GDM1 (cell line): ENCODE measurements around the gene ZC2HC1C.
"Not testable (repeated sequence)": the region's sequence is repeated elsewhere in the genome, so short reads cannot be mapped to it uniquely, and the experiment has no call there.

ENCODE experiments used
- DNase-seq: peaks from one replicate; lab custom pipeline; 2025; lab: John Stamatoyannopoulos, UW

The ZC2HC1C gene

GRCh38 chr14:75095690-75096089, 26.2 kb downstream of the ZC2HC1C start:
- no peak for DNase-seq

GRCh38 chr14:75096959-75097358, 27.5 kb downstream of the ZC2HC1C start:
- no peak for DNase-seq

DNA sequence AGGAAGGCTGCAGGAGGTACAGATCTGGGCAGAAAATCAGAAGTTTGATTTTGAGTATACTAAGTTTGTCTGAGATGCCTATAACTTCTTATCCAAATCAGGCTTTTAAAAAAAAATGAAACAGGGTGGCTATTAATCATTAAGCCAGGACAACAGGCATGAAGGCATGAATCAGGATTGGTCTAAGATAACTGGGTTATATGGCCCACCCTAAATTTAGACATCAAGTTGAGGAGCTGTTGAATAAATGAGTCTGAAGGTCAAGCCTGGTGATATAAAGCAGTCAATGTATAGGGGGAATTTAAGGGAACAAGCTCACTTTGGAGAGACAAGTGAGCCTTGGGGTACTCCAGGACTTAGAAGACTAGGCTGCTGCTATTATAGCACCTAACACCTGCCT, 28.8 kb downstream of the ZC2HC1C start:
- DNase-seq: no peak

- DNase-seq: no peak
These were observed 29.2 kb downstream of the ZC2HC1C start for GRCh38 chr14:75098682-75099081.

DNA sequence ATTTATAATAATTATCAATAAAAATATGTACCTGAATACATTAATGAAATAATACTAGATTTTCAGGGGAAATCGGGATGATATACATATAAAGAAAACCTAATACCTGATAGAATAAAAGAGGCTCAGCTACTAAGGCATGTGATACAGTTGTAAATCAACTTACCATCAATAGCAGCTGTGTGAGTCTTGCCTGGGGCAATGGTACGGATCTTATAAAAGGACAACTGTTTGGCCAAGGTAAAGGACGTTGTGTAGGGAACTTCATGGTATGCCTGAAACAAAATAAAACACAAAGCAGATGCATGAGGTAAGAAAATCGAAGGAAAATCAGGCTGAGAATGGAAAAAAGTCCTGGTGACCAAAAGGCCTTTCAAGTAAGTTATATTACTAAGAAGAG, 32.0 kb downstream of the ZC2HC1C start:
- DNase-seq: no peak

GRCh38 chr14:75107186-75107585, 37.7 kb downstream of the ZC2HC1C start:
- no peak for DNase-seq

GRCh38 chr14:75109877-75110276, 40.4 kb downstream of the ZC2HC1C start:
- no peak for DNase-seq

- no peak for DNase-seq
These were observed 44.6 kb downstream of the ZC2HC1C start for GRCh38 chr14:75113932-75114539.

DNA sequence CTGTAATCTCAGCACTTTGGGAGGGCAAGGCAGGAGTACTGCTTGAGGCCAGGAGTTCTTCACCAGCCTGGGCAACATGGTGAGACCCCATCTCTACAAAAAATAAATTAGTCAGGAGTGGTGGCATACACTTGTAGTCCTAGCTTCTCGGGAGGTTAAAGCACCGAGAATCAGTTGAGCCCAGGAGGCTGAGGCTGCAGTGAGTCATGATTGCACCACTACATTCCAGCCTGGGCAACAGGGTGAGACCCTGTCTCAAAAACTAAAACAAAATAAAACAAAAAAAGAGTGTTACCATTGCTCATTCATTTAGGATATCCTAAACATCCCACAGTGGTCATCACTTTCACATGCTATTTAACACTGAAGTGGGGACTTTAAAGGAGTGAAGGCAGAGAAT, 49.6 kb downstream of the ZC2HC1C start:
- DNase-seq: no peak

GRCh38 chr14:75120541-75121291, 51.3 kb downstream of the ZC2HC1C start:
- no peak for DNase-seq

- DNase-seq: no peak
These were observed 52.1 kb downstream of the ZC2HC1C start for GRCh38 chr14:75121552-75121951.

DNA sequence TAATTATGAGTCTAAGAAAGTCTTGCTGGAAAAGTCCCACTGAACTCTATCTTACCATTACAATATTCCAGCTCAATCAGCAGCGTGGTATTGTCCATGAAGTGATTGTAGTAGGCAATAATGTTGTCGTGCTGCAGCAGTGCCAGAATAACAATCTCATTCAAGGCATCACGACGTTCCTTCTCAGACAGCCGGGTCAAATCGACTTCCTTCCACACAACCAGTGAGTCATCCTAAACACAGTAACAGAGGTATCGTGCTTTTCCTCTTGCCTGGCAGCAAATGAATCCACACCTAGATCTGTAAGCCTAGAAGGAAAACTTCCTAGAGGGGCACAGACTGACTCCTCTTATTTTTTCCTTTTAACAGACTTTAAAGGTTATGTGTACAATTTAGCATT, 54.5 kb downstream of the ZC2HC1C start:
- peak; percentile 34 for DNase-seq

- DNase-seq: no peak
These were observed 56.2 kb downstream of the ZC2HC1C start for GRCh38 chr14:75125617-75126016.

DNA sequence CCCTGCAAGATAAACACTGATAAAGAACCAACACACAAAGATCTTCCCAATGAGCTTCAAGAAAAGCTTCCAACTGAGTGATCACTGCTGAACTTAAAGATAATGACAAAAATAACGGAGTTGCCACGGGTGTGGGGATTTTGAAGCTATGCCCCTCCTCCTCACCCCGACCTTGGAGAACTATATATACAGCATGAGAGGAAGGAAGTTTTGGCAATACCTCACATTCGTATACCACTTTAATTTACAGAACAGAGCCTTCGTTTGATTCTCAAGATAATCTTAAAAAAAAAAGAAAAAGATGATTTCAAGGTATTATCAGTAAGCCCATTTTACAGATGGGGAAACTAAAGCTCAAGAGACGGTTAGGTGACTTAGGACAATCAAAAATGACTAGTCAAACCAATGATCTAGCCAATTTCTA, 56.7 kb downstream of the ZC2HC1C start:
- DNase-seq: no peak

DNA sequence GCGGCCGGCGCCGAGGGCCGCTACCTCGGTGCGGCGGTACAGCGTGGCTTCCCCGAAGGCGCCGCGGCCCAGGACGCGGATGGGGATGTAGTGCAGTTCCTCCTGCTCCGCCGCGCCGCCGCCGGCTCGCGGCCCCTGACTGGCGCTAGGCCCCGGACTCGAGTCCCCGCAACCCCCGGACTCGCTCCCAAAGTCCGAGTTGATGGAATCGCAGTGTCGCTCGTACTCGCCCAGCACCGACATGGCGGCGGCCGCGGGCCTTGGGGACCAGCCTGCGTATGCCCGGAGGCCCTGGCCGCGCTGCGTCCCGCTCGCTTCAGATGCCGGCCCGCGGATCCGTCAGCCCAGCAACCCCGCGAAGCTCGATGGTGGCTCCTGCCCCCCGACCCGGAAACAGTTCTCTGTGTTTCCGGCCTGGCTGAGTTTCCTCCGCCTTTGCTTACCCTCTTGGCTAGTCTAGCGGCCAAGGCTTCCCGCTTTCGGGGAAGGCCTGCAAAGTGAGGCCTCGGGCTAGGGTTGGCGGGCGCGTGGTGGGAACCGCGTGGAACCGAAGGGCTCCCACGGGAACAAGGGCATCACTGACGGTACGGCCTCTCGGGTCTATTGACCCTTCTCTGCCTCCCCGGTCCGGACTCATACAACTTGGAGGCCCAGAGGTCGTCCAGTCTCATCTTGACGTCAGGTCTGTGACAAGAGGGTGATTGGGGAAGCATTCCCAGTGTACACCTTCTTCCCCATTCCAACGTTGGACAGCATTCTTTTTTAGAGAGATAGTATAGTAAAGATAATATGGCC, 57.4 kb downstream of the ZC2HC1C start, which contains the start of gene NEK9:
TSS of gene NEK9 (minus strand) at position 370 of the 795 bp plus-strand sequence. CDS start at position 243, 127 bp downstream.
- DNase-seq: peak; percentile 76

DNA sequence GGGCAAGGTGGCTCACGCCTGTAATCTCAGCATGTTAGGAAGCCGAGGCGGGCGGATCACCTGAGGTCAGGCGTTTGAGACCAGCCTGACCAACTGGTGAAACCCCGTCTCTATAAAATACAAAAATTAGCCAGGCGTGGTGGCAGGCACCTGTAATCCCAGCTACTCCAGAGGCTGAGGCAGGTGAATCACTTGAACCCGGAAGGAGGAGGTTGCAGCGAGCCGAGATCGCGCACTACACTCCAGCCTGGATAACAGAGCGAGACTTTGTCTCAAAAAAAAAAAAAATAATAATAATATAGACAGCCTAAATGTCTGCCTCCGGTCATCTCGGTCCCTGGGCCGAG, 58.0 kb downstream of the ZC2HC1C start:
- not testable (repeated sequence) for DNase-seq

DNA sequence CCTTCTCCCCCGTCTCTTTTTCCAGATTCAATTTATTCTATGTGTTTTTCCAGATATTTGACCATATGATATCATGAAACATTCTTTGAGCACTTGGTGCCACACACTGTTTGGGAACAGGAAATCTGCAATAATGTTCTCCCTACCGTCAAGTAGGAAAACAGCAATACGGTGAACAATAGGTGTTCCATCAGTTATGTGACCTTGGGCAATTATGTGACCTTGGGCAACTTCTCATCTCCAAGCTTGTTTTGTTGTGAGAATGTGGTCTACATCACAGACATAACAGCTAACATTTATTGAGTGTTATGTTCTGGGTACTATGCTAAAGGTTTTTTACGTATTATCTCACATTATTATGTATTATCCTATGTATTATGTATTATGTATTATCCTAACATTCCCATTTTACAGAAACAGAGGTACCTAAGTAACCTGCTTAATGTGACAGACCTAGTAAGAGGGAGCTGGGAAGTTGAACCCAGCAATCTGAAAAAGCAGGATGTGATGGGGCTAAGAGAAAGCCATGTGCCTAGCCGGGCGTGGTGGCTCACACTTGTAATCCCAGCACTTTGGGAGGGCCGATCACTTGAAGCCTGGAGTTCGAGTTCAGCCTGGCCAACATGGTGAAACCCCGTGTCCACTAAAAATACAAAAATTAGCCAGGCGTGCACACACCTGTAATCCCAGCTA, 58.6 kb downstream of the ZC2HC1C start:
- no peak for DNase-seq

DNA sequence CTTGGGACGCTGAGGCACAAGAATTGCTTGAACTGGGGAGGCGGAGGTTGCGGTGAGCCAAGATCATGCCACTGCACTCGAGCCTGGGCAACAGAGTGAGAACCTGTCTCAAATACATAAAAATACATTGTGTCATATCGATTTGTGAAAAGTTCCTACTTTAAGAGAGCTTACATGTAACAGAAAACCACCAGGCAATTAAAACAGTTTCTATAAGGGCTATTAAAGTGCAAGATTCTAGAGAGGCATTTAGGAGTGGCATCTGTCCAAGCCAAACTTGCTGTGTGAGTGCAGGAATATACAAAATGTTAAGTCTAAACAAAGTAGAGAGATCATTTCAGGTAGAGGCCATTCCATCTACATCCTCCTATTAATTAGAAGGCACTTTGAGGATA, 59.2 kb downstream of the ZC2HC1C start:
- no peak for DNase-seq
